ENCODE results near the gene ASS1.
"Not testable (repeated sequence)": the region's sequence is repeated elsewhere in the genome, so short reads cannot be mapped to it uniquely, and the experiment has no call there.

The ASS1 gene

GRCh38 chr9:130444565-130445221 is at the start of gene ASS1:
Gene ASS1 (plus strand): TSS chr9:130444961. CDS start chr9:130452229, 7,268 bp downstream.
- peak; percentile 40 for DNase-seq

- no peak for DNase-seq
These were observed 48.8 kb upstream of the ASS1 start for GRCh38 chr9:130395810-130396435.

- DNase-seq, result no peak
These were observed 48.2 kb upstream of the ASS1 start for GRCh38 chr9:130396581-130396980.

- DNase-seq, result no peak
These were observed 46.1 kb upstream of the ASS1 start for GRCh38 chr9:130398487-130399240.

- DNase-seq, result no peak
These were observed 45.0 kb upstream of the ASS1 start for GRCh38 chr9:130399768-130400167.

GRCh38 chr9:130400870-130401269 is 43.9 kb upstream of the ASS1 start:
- DNase-seq, result no peak

- DNase-seq, result not testable (repeated sequence)
These were observed 43.0 kb upstream of the ASS1 start for GRCh38 chr9:130401742-130402141.

GRCh38 chr9:130402243-130402642 is 42.5 kb upstream of the ASS1 start:
- no peak for DNase-seq

GRCh38 chr9:130402645-130403440 is 41.9 kb upstream of the ASS1 start:
- DNase-seq, result no peak

GRCh38 chr9:130405657-130406257 is 39.0 kb upstream of the ASS1 start:
- no peak for DNase-seq

- DNase-seq, result no peak
These were observed 38.4 kb upstream of the ASS1 start for GRCh38 chr9:130406278-130406895.

- DNase-seq, result no peak
These were observed 36.7 kb upstream of the ASS1 start for GRCh38 chr9:130407916-130408663.

- DNase-seq, result no peak
These were observed 36.1 kb upstream of the ASS1 start for GRCh38 chr9:130408669-130409068.

GRCh38 chr9:130409246-130409645 is 35.5 kb upstream of the ASS1 start:
- no peak for DNase-seq

- no peak for DNase-seq
These were observed 34.3 kb upstream of the ASS1 start for GRCh38 chr9:130410443-130410842.

GRCh38 chr9:130411566-130411915 is 33.2 kb upstream of the ASS1 start:
- DNase-seq, result no peak

GRCh38 chr9:130414081-130414731 is 30.6 kb upstream of the ASS1 start:
- no peak for DNase-seq

- no peak for DNase-seq
These were observed 29.6 kb upstream of the ASS1 start for GRCh38 chr9:130414910-130415746.

- no peak for DNase-seq
These were observed 27.2 kb upstream of the ASS1 start for GRCh38 chr9:130417602-130418001.

- DNase-seq, result no peak
These were observed 26.0 kb upstream of the ASS1 start for GRCh38 chr9:130418776-130419175.
